ENCODE data around the gene RABGGTB. TPM values are rescaled to one million over a fixed set of nuclear protein-coding genes. Genes with fewer than 3 reads are reported as not detected.
A peak's percentile ranks its signal among the peaks of the same experiment; 100 is the strongest.
"Not testable (repeated sequence)": the region's sequence is repeated elsewhere in the genome, so short reads cannot be mapped to it uniquely, and the experiment has no call there.

Gene RABGGTB
- total RNA-seq (ENCODE audit: low replicate concordance), result 88.6 and 90.5 TPM in 2 replicates
- long read RNA-seq, transcript RABGGTB-201 (9 exons, 1,496 nt), result major isoform, 130 of 222 reads
- long read RNA-seq, partial matches to known transcripts, result 24 of 222 reads
- long read RNA-seq, other reads (novel, unspliced or antisense), result 61 of 222 reads

DNA sequence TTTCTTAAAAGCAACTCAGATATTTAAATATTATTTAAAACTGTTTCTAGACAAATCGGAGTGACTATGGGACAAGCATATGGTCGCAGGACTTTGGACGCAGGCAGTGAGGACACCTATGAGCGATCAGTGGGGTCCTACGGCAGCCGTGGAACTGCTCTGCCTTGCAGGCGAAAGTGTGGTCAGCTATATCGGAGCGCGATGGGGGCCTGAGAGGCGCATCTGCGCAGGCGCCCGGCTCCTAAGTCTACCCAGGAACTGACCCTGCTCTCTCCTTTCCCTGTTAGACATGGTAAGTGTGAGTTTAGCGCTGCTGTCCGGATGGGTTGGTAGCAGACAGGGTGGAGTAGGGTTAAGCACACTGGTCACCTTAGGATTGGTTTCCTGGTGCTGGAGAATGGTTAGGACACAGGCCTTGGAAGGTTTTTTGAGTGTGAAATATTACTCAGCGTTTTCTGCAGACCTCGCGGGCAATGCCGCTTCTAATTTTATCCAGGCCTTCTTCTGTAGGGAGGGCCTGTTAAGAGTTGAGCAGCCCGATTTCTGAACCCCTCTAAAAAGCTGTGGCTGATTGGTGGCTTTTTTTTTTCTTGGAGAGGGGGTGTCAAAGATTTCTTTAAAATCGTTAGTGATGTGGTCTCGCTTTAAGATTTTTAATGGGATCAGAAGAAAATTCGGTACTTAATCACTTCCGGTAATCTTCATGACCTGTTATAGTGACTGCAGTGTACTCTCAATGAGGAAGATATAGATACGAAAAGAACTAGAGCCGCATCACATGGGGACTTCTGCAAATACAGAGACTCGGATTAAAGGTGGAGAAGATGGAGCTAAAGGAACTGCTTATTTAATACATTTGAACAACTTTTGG, at the start of gene RABGGTB:
RABGGTB (plus strand) TSS at position 274 of the 871 bp plus-strand sequence; CDS start at position 290, 16 bp downstream.
- TF ChIP-seq, protein P1, sequence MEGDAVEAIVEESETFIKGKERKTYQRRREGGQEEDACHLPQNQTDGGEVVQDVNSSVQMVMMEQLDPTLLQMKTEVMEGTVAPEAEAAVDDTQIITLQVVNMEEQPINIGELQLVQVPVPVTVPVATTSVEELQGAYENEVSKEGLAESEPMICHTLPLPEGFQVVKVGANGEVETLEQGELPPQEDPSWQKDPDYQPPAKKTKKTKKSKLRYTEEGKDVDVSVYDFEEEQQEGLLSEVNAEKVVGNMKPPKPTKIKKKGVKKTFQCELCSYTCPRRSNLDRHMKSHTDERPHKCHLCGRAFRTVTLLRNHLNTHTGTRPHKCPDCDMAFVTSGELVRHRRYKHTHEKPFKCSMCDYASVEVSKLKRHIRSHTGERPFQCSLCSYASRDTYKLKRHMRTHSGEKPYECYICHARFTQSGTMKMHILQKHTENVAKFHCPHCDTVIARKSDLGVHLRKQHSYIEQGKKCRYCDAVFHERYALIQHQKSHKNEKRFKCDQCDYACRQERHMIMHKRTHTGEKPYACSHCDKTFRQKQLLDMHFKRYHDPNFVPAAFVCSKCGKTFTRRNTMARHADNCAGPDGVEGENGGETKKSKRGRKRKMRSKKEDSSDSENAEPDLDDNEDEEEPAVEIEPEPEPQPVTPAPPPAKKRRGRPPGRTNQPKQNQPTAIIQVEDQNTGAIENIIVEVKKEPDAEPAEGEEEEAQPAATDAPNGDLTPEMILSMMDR (conservative IDR thresholded peaks at IDR 0.05), result no peak
- peak within 1 kb of the TSS; percentile 93 for H3K27ac Mint-ChIP-seq
- peak; percentile 95 for DNase-seq (ENCODE audit: extremely low spot score, unreplicated experiment)
- H3K4me1 Mint-ChIP-seq (ENCODE audit: unreplicated experiment), result peaks cover 39% of the 10 kb centered on the region
- peak within 1 kb of the TSS; percentile 99 for H3K4me3 Mint-ChIP-seq
- peaks cover 31% of the 10 kb centered on the region for H3K36me3 Mint-ChIP-seq
- no peaks in the 10 kb centered on the region for H3K9me3 Mint-ChIP-seq
- peaks cover 3% of the 10 kb centered on the region for H3K27me3 Mint-ChIP-seq

GRCh38 chr1:75742047-75742625, 43.9 kb upstream of the RABGGTB start:
- H3K27me3 Mint-ChIP-seq, result no peaks in the 10 kb centered on the region
- no peaks in the 10 kb centered on the region for H3K9me3 Mint-ChIP-seq
- no peak overlapping the region for H3K4me3 Mint-ChIP-seq
- TF ChIP-seq, protein P1 (conservative IDR thresholded peaks at IDR 0.05), result no peak
- DNase-seq (ENCODE audit: extremely low spot score, unreplicated experiment), result no peak
- no peaks in the 10 kb centered on the region for H3K4me1 Mint-ChIP-seq (ENCODE audit: unreplicated experiment)
- H3K36me3 Mint-ChIP-seq, result peaks cover 5% of the 10 kb centered on the region
- no peak overlapping the region for H3K27ac Mint-ChIP-seq

- no peaks in the 10 kb centered on the region for H3K27me3 Mint-ChIP-seq
- peaks cover 9% of the 10 kb centered on the region for H3K36me3 Mint-ChIP-seq
- no peak for DNase-seq (ENCODE audit: extremely low spot score, unreplicated experiment)
- H3K4me3 Mint-ChIP-seq, result no peak overlapping the region
- TF ChIP-seq, protein P1 (conservative IDR thresholded peaks at IDR 0.05), result no peak
- H3K9me3 Mint-ChIP-seq, result no peaks in the 10 kb centered on the region
- H3K27ac Mint-ChIP-seq, result no peak overlapping the region
- no peaks in the 10 kb centered on the region for H3K4me1 Mint-ChIP-seq (ENCODE audit: unreplicated experiment)
Measured at GRCh38 chr1:75745276-75745675, 40.8 kb upstream of the RABGGTB start.

DNA sequence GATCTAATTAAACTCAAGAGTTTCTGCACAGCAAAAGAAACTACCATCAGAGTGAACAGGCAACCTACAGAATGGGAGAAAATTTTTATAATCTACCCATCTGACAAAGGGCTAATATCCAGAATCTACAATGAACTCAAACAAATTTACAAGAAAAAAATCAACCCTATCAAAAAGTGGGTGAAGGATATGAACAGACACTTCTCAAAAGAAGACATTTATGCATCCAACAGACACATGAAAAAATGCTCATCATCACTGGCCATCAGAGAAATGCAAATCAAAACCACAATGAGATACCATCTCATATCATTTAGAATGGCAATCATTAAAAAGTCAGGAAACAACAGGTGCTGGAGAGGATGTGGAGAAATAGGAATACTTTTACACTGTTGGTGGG, 28.8 kb upstream of the RABGGTB start:
- H3K4me1 Mint-ChIP-seq (ENCODE audit: unreplicated experiment); H3K9me3 Mint-ChIP-seq; H3K27me3 Mint-ChIP-seq; H3K27ac Mint-ChIP-seq; DNase-seq (ENCODE audit: extremely low spot score, unreplicated experiment); H3K4me3 Mint-ChIP-seq: not testable (repeated sequence)
- H3K36me3 Mint-ChIP-seq, result peaks cover 56% of the 10 kb centered on the region

GRCh38 chr1:75758543-75758942, 27.5 kb upstream of the RABGGTB start:
- not testable (repeated sequence) for H3K4me3 Mint-ChIP-seq; H3K27ac Mint-ChIP-seq; H3K27me3 Mint-ChIP-seq; H3K9me3 Mint-ChIP-seq; DNase-seq (ENCODE audit: extremely low spot score, unreplicated experiment); H3K4me1 Mint-ChIP-seq (ENCODE audit: unreplicated experiment)
- H3K36me3 Mint-ChIP-seq, result peaks cover 49% of the 10 kb centered on the region

- Mint-ChIP-seq H3K36me3 (peaks cover 6% of the 10 kb centered on the region), H3K4me3 (no peak overlapping the region), H3K4me1 (ENCODE audit: unreplicated experiment) (peaks cover 7% of the 10 kb centered on the region), H3K27ac (no peak overlapping the region), H3K27me3 (no peaks in the 10 kb centered on the region), H3K9me3 (no peaks in the 10 kb centered on the region)
- no peak for DNase-seq (ENCODE audit: extremely low spot score, unreplicated experiment)
- TF ChIP-seq, protein P1 (conservative IDR thresholded peaks at IDR 0.05), result no peak
Measured at GRCh38 chr1:75764057-75764655, 21.9 kb upstream of the RABGGTB start.
